VCaP (cell line): ENCODE measurements around the gene ATG5.
A peak's percentile ranks its signal among the peaks of the same experiment; 100 is the strongest.

ENCODE experiments used
- H3K27ac ChIP-seq: fragments of 450-650 bp; 2 replicates; pipeline ENCODE4 v1.5.1; 2017
- CTCF ChIP-seq: fragments of 450-650 bp; conservative IDR thresholded peaks from 2 replicates; pipeline ENCODE4 v1.5.1; 2017; ENCODE audit warnings: mild to moderate bottlenecking, moderate library complexity

Gene ATG5

GRCh38 chr6:106226676-106227075 is 98.9 kb downstream of the ATG5 start:
- no peak for TF ChIP-seq CTCF
- H3K27ac ChIP-seq, result peak overlapping the region; percentile 53

- peak overlapping the region; percentile 53 for H3K27ac ChIP-seq
- no peak for TF ChIP-seq CTCF
Measured at GRCh38 chr6:106225581-106225980, 100.0 kb downstream of the ATG5 start.

GRCh38 chr6:106223300-106223930 is 102.1 kb downstream of the ATG5 start:
- TF ChIP-seq CTCF, result peak; percentile 79
- H3K27ac ChIP-seq, result no peak overlapping the region

- TF ChIP-seq CTCF, result no peak
- no peak overlapping the region for H3K27ac ChIP-seq
Measured at GRCh38 chr6:106220485-106220884, 105.1 kb downstream of the ATG5 start.

GRCh38 chr6:106216527-106216926 is 109.0 kb downstream of the ATG5 start:
- no peak overlapping the region for H3K27ac ChIP-seq
- no peak for TF ChIP-seq CTCF

- H3K27ac ChIP-seq, result no peak overlapping the region
- no peak for TF ChIP-seq CTCF
Measured at GRCh38 chr6:106215608-106216007, 110.0 kb downstream of the ATG5 start.

GRCh38 chr6:106214531-106214930 is 111.0 kb downstream of the ATG5 start:
- no peak overlapping the region for H3K27ac ChIP-seq

More at GRCh38 chr6:106214531-106214930, 111.0 kb downstream of the ATG5 start:
- no peak for TF ChIP-seq CTCF
